ENCODE measurements around the gene DIS3L. TPM values are rescaled to one million over a fixed set of nuclear protein-coding genes. Genes with fewer than 3 reads are reported as not detected.
"Not testable (repeated sequence)": the region's sequence is repeated elsewhere in the genome, so short reads cannot be mapped to it uniquely, and the experiment has no call there.

Gene DIS3L
- polyA plus RNA-seq, 1 donor: 31.4 TPM

- no peak for DNase-seq (ENCODE audit: low read depth)
These were observed 16.8 kb upstream of the DIS3L start for GRCh38 chr15:66276546-66276945.

GRCh38 chr15:66278056-66278455, 15.3 kb upstream of the DIS3L start:
- no peak for DNase-seq (ENCODE audit: low read depth)

- DNase-seq (ENCODE audit: low read depth): no peak
These were observed 14.7 kb upstream of the DIS3L start for GRCh38 chr15:66278671-66279070.

GRCh38 chr15:66284271-66284670, 9.1 kb upstream of the DIS3L start:
- no peak for DNase-seq (ENCODE audit: low read depth)

- DNase-seq (ENCODE audit: low read depth): no peak
These were observed 7.7 kb upstream of the DIS3L start for GRCh38 chr15:66285533-66286280.

GRCh38 chr15:66287461-66288057, 5.8 kb upstream of the DIS3L start:
- no peak for DNase-seq (ENCODE audit: low read depth)

- no peak for DNase-seq (ENCODE audit: low read depth)
These were observed 5.3 kb upstream of the DIS3L start for GRCh38 chr15:66288093-66288492.

GRCh38 chr15:66288551-66289185, 4.7 kb upstream of the DIS3L start:
- DNase-seq (ENCODE audit: low read depth): no peak

- no peak for DNase-seq (ENCODE audit: low read depth)
These were observed 3.4 kb upstream of the DIS3L start for GRCh38 chr15:66290007-66290406.

- DNase-seq (ENCODE audit: low read depth): no peak
These were observed 2.9 kb upstream of the DIS3L start for GRCh38 chr15:66290518-66290917.

GRCh38 chr15:66291816-66292570, 1.4 kb upstream of the DIS3L start:
- DNase-seq (ENCODE audit: low read depth): no peak

GRCh38 chr15:66292571-66293418, 573 bp upstream of the DIS3L start:
- no peak for DNase-seq (ENCODE audit: low read depth)

- no peak for DNase-seq (ENCODE audit: low read depth)
These were observed 976 bp downstream of the DIS3L start for GRCh38 chr15:66294157-66294931.

- DNase-seq (ENCODE audit: low read depth): no peak
These were observed 1.5 kb downstream of the DIS3L start for GRCh38 chr15:66294932-66295235.

GRCh38 chr15:66296186-66296585, 2.8 kb downstream of the DIS3L start:
- no peak for DNase-seq (ENCODE audit: low read depth)

GRCh38 chr15:66298803-66299251, 5.5 kb downstream of the DIS3L start:
- no peak for DNase-seq (ENCODE audit: low read depth)

GRCh38 chr15:66302489-66303278, 9.3 kb downstream of the DIS3L start:
- no peak for DNase-seq (ENCODE audit: low read depth)

GRCh38 chr15:66304425-66304824, 11.1 kb downstream of the DIS3L start:
- not testable (repeated sequence) for DNase-seq (ENCODE audit: low read depth)

- DNase-seq (ENCODE audit: low read depth): no peak
These were observed 13.0 kb downstream of the DIS3L start for GRCh38 chr15:66306381-66306780.

- DNase-seq (ENCODE audit: low read depth): no peak
These were observed 15.2 kb downstream of the DIS3L start for GRCh38 chr15:66308531-66308930.
